GM23248 (cell line): Measurements from ENCODE around the gene CIDEB. TPM values are rescaled to one million over a fixed set of nuclear protein-coding genes. Genes with fewer than 3 reads are reported as not detected.

Experiments used
- DNase-seq: peaks from one replicate; pipeline ENCODE4 v3.0.0-alpha.2; 2015
- H2AFZ ChIP-seq: fragments of 200-600 bp; sonication (generic); 2 replicates; pipeline ENCODE4 v1.6.1; 2016; ENCODE audit warnings: antibody characterized with exemption
- H3F3A ChIP-seq: fragments of 200-600 bp; sonication (generic); 2 replicates; pipeline ENCODE4 v1.6.1; 2016; ENCODE audit warnings: mild to moderate bottlenecking, antibody characterized with exemption, mixed run types; ENCODE audit not compliant: insufficient read depth
- H3K27ac ChIP-seq: fragments of 200-600 bp; sonication (generic); 2 replicates; pipeline ENCODE4 v1.5.1; 2016; ENCODE audit warnings: mild to moderate bottlenecking
- H3K27me3 ChIP-seq: fragments of 200-600 bp; sonication (generic); replicated peaks from 2 replicates; pipeline ENCODE4 v1.6.1; 2016; ENCODE audit warnings: mild to moderate bottlenecking; ENCODE audit not compliant: insufficient read depth
- H3K36me3 ChIP-seq: fragments of 200-600 bp; sonication (generic); 2 replicates; pipeline ENCODE4 v1.6.1; 2016; ENCODE audit warnings: low read depth, mild to moderate bottlenecking
- H3K4me1 ChIP-seq: fragments of 200-600 bp; sonication (generic); 2 replicates; pipeline ENCODE4 v1.6.1; 2016; ENCODE audit warnings: mild to moderate bottlenecking; ENCODE audit not compliant: insufficient read depth
- H3K4me2 ChIP-seq: fragments of 200-600 bp; sonication (generic); one replicate; pipeline ENCODE4 v1.6.1; 2016; ENCODE audit warnings: mild to moderate bottlenecking; ENCODE audit not compliant: unreplicated experiment
- H3K4me3 ChIP-seq: fragments of 200-600 bp; sonication (generic); 2 replicates; pipeline ENCODE4 v1.5.1; 2016; ENCODE audit warnings: mild to moderate bottlenecking
- H3K79me2 ChIP-seq: fragments of 200-600 bp; sonication (generic); 2 replicates; pipeline ENCODE4 v1.6.1; 2016; ENCODE audit warnings: mild to moderate bottlenecking; ENCODE audit not compliant: insufficient read depth
- H3K9ac ChIP-seq: fragments of 200-600 bp; sonication (generic); 2 replicates; pipeline ENCODE4 v1.6.1; 2016; ENCODE audit warnings: mild to moderate bottlenecking
- H3K9me2 ChIP-seq: fragments of 200-600 bp; sonication (generic); 2 replicates; pipeline ENCODE4 v1.6.1; 2016; ENCODE audit warnings: mixed run types, mild to moderate bottlenecking, moderate library complexity; ENCODE audit not compliant: insufficient read depth
- H3K9me3 ChIP-seq: fragments of 200-600 bp; sonication (generic); one replicate; pipeline ENCODE4 v1.6.1; 2017; ENCODE audit warnings: low read depth
- H4K20me1 ChIP-seq: fragments of 200-600 bp; sonication (generic); 2 replicates; pipeline ENCODE4 v1.6.0; 2016; ENCODE audit not compliant: insufficient read depth
- EZH2 ChIP-seq: fragments of 200-600 bp; sonication (generic); IDR thresholded peaks from 2 replicates; pipeline ENCODE4 v1.6.1; 2018; ENCODE audit warnings: antibody characterized with exemption, mild to moderate bottlenecking; ENCODE audit not compliant: insufficient read depth, poor library complexity, severe bottlenecking
- EZH2phosphoT487 ChIP-seq: fragments of 200-600 bp; sonication (generic); IDR thresholded peaks from 2 replicates; pipeline ENCODE4 v1.6.1; 2018; ENCODE audit warnings: antibody characterized with exemption, moderate library complexity, mild to moderate bottlenecking, low read depth; ENCODE audit not compliant: insufficient read depth
- WGBS, 2 experiments: methylation state at CpG; one replicate each; pipeline ENCODE4 v1.1.6; 2015 to 2017; ENCODE audit warnings: low lambda C conversion rate in 2 of 2, low coverage in 1 of 2; ENCODE audit errors: missing lambda C conversion rate in 2 of 2; 5-methylcytosine and 5-hydroxymethylcytosine counted together
- in situ Hi-C: fragments of 300-500 bp; cut with MboI; formaldehyde crosslinking; loops from 2 replicates; pipeline ENCODE4 v1.15.0; 2020
- polyA plus RNA-seq: library from polyadenylated mRNA; unstranded; fragments of >200 nt; fragmentation: Nextera tagmentation; extraction: Ambion mirVana; gene quantifications from 2 replicates; pipeline ENCODE4 v1.2.1, GENCODE V29; 2016
- total RNA-seq: library from RNA; depleted of rRNA; stranded (reverse); fragments of >200 nt; shearing (Covaris generic); gene quantifications from 2 replicates; pipeline ENCODE4 v1.2.3, GENCODE V29; 2014

The CIDEB gene
- total and polyA plus RNA-seq, 2 experiments from 2014 or later, result 1.2 to 2.1 TPM

DNA sequence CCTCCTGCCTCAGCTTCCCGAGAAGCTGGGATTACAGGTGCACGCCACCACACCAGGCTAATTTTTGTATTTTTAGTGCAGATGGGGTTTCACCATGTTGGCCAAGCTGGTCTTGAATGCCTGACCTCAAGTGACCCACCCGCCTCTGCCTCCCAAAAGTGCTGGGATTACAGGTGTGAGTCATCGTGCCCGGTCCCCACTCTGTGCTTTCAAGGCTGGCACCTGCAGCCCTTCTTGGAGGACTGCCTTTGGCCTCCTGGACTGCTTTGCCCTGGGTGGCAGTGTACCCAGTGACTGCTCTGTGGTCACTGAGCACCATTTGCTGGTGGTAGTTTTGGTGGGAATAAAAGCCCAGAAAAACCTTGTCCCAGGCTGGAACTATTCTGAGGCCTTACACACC is 20.8 kb downstream of the CIDEB start:
- no peaks in the 10 kb centered on the region for H3K27me3 ChIP-seq
- no peak overlapping the region for H3K4me3 ChIP-seq
- H3K4me2 ChIP-seq, result no peak overlapping the region
- in situ Hi-C loops, result no loop called here
- H4K20me1 ChIP-seq, result no peaks in the 10 kb centered on the region
- no peak overlapping the region for H3K9ac ChIP-seq
- no peaks in the 10 kb centered on the region for H3F3A ChIP-seq
- H3K9me3 ChIP-seq, result no peaks in the 10 kb centered on the region
- 97 to 100% methylated on average over 5 of the region's 5 CpGs for WGBS, 2 experiments
- no peak overlapping the region for H2AFZ ChIP-seq
- no peaks in the 10 kb centered on the region for H3K9me2 ChIP-seq
- H3K79me2 ChIP-seq, result no peaks in the 10 kb centered on the region
- no peak for DNase-seq
- TF ChIP-seq EZH2, result no peak
- TF ChIP-seq EZH2phosphoT487, result no peak
- no peaks in the 10 kb centered on the region for H3K4me1 ChIP-seq
- no peaks in the 10 kb centered on the region for H3K36me3 ChIP-seq
- H3K27ac ChIP-seq, result no peak overlapping the region

- TF ChIP-seq EZH2, result no peak
- TF ChIP-seq EZH2phosphoT487, result no peak
- no peak overlapping the region for H3K27ac ChIP-seq
- H3K79me2 ChIP-seq, result no peaks in the 10 kb centered on the region
- in situ Hi-C loops, result no loop called here
- peak; percentile 45 for DNase-seq
- H3K27me3 ChIP-seq, result no peaks in the 10 kb centered on the region
- H3K4me1 ChIP-seq, result peaks cover 7% of the 10 kb centered on the region; the same call in 1 of the 2 replicates
- 33 to 42% methylated on average over 4 of the region's 4 CpGs for WGBS, 2 experiments
- H3K9ac ChIP-seq, result no peak overlapping the region
- H3K4me2 ChIP-seq, result no peak overlapping the region
- H3K9me2 ChIP-seq, result no peaks in the 10 kb centered on the region
- H3K4me3 ChIP-seq, result no peak overlapping the region
- H4K20me1 ChIP-seq, result no peaks in the 10 kb centered on the region
- H3F3A ChIP-seq, result no peaks in the 10 kb centered on the region
- H3K9me3 ChIP-seq, result no peaks in the 10 kb centered on the region
- H2AFZ ChIP-seq, result no peak overlapping the region
- H3K36me3 ChIP-seq, result no peaks in the 10 kb centered on the region
Observed at GRCh38 chr14:24285351-24285750, 22.4 kb downstream of the CIDEB start.

DNA sequence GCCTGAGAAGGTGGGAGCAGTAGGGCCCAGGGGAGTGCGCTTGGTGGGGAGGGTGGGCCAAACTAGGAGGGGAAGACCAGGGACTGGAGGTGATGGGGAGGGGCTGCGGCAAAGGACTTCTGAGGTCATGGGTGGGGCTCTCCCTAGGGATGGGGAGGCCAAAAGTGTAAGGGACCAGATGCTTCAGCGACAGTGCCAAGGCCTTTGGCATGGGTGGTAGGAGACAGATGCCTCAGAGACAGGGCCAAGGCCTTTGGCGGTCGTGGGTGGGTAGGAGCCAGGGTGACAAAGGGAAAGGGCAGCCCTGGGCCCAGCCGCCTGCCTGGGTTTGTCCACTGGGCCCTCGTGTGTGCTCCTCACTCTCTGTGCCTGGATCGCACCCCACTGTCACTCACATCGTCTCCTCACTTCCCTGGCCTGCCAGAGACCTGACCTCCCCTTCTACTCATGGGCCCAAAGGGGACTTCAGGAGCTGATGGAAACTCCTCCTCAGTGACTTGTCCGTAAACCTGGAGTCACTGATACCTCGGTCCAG is 23.2 kb downstream of the CIDEB start:
- Histone ChIP-seq H3F3A (no peaks in the 10 kb centered on the region), H3K79me2 (no peaks in the 10 kb centered on the region), H4K20me1 (no peaks in the 10 kb centered on the region), H2AFZ (no peak overlapping the region), H3K4me2 (no peak overlapping the region), H3K9me3 (no peaks in the 10 kb centered on the region), H3K27ac (no peak overlapping the region), H3K9ac (no peak overlapping the region), H3K36me3 (no peaks in the 10 kb centered on the region), H3K9me2 (no peaks in the 10 kb centered on the region), H3K4me1 (peaks cover 7% of the 10 kb centered on the region; the same call in 1 of the 2 replicates), H3K27me3 (no peaks in the 10 kb centered on the region), H3K4me3 (no peak overlapping the region)
- TF ChIP-seq EZH2phosphoT487, result no peak
- TF ChIP-seq EZH2, result no peak
- no peak for DNase-seq
- WGBS, 2 experiments, result 40 to 41% methylated on average over 9 to 11 of the region's 11 CpGs
- in situ Hi-C loops, result no loop called here

- H3K79me2 ChIP-seq, result no peaks in the 10 kb centered on the region
- H3F3A ChIP-seq, result no peaks in the 10 kb centered on the region
- no peak overlapping the region for H3K4me2 ChIP-seq
- H3K36me3 ChIP-seq, result no peaks in the 10 kb centered on the region
- no peaks in the 10 kb centered on the region for H4K20me1 ChIP-seq
- peaks cover 13% of the 10 kb centered on the region; the same call in 1 of the 2 replicates for H3K4me1 ChIP-seq
- in situ Hi-C loops, result no loop called here
- DNase-seq, result no peak
- H3K9me2 ChIP-seq, result no peaks in the 10 kb centered on the region
- no peak overlapping the region for H3K4me3 ChIP-seq
- no peak overlapping the region for H3K9ac ChIP-seq
- no peaks in the 10 kb centered on the region for H3K27me3 ChIP-seq
- H3K27ac ChIP-seq, result no peak overlapping the region
- no peak for TF ChIP-seq EZH2
- WGBS, 2 experiments, result 74 to 76% methylated on average over 5 of the region's 5 CpGs
- no peaks in the 10 kb centered on the region for H3K9me3 ChIP-seq
- no peak overlapping the region for H2AFZ ChIP-seq
Observed at GRCh38 chr14:24283796-24284460, 23.8 kb downstream of the CIDEB start.

- no peaks in the 10 kb centered on the region for H3K27me3 ChIP-seq
- no peaks in the 10 kb centered on the region for H3K9me3 ChIP-seq
- H3K36me3 ChIP-seq, result no peaks in the 10 kb centered on the region
- in situ Hi-C loops, result no loop called here
- H2AFZ ChIP-seq, result no peak overlapping the region
- no peaks in the 10 kb centered on the region for H3F3A ChIP-seq
- no peak for DNase-seq
- no peak overlapping the region for H3K27ac ChIP-seq
- WGBS, 2 experiments, result 67 to 75% methylated on average over 3 of the region's 3 CpGs
- no peak overlapping the region for H3K4me2 ChIP-seq
- no peak overlapping the region for H3K9ac ChIP-seq
- H3K79me2 ChIP-seq, result no peaks in the 10 kb centered on the region
- no peak overlapping the region for H3K4me3 ChIP-seq
- TF ChIP-seq EZH2 (no peak), EZH2phosphoT487 (no peak)
- H3K9me2 ChIP-seq, result no peaks in the 10 kb centered on the region
- H4K20me1 ChIP-seq, result no peaks in the 10 kb centered on the region
- peaks cover 16% of the 10 kb centered on the region; the same call in 1 of the 2 replicates for H3K4me1 ChIP-seq
Observed at GRCh38 chr14:24282736-24283135, 25.0 kb downstream of the CIDEB start.
